Esophagus muscularis mucosa (tissue), 4 donors: ENCODE results near the gene IGFLR1. TPM values are rescaled to one million over a fixed set of nuclear protein-coding genes. Genes with fewer than 3 reads are reported as not detected.

Experiments
- DNase-seq: peaks from one replicate; pipeline ENCODE4 v3.0.0-alpha.2; 2017; ENCODE audit errors: extremely low spot score
- H3K27ac ChIP-seq, 4 donors: fragments of 200-600 bp; sonication (generic); replicated peaks in 1 of 4; 1 replicate in 3 of 4; 2 replicates in 1 of 4; pipeline ENCODE4 v1.5.1; 2016 to 2019; ENCODE audit warnings: mild to moderate bottlenecking in 1 of 4
- H3K27me3 ChIP-seq, 4 donors: fragments of 200-600 bp; sonication (generic); one replicate each; pipeline versions ENCODE4 v1.5.1 to v1.6.0; 2016 to 2019
- H3K36me3 ChIP-seq, 4 donors: fragments of 200-600 bp; sonication (generic); one replicate each; pipeline ENCODE4 v1.5.1; 2016 to 2019
- H3K4me1 ChIP-seq, 4 donors: fragments of 200-600 bp; sonication (generic); one replicate each; pipeline ENCODE4 v1.5.1; 2016 to 2019
- H3K4me3 ChIP-seq, 4 donors: fragments of 200-600 bp; sonication (generic); 1 replicate in 2 of 4; 2 replicates in 2 of 4; pipeline ENCODE4 v1.5.1; 2016 to 2019; ENCODE audit warnings: mild to moderate bottlenecking in 4 of 4, moderate library complexity in 1 of 4
- H3K9me3 ChIP-seq, 4 donors: fragments of 200-600 bp; sonication (generic); 1 replicate in 3 of 4; 2 replicates in 1 of 4; pipeline ENCODE4 v1.5.1; 2016 to 2019
- EP300 ChIP-seq: sonication (generic); formaldehyde crosslinking; IDR thresholded peaks from one replicate; pipeline ENCODE4 v1.6.1; 2017; ENCODE audit warnings: antibody characterized with exemption
- POLR2A ChIP-seq: fragments of 450-650 bp; IDR thresholded peaks from one replicate; pipeline ENCODE4 v1.6.1; 2017; ENCODE audit warnings: antibody characterized with exemption, moderate library complexity, mild to moderate bottlenecking, low read depth
- POLR2AphosphoS5 ChIP-seq, 2 donors: sonication (generic); formaldehyde crosslinking; IDR thresholded peaks; one replicate each; pipeline ENCODE4 v1.6.1; 2017; ENCODE audit warnings: antibody characterized with exemption in 2 of 2
- WGBS: methylation state at CpG from one replicate; pipeline ENCODE4 v1.1.5; 2018; 5-methylcytosine and 5-hydroxymethylcytosine counted together
- intact Hi-C: fragments of 100-400 bp; cut with DNase I; formaldehyde crosslinking; loops from one replicate; pipeline ENCODE4 v1.15.1; 2023
- total RNA-seq, 4 donors: library from RNA; depleted of rRNA; stranded (reverse); fragments of >200 nt; gene quantifications; one replicate each; pipeline versions ENCODE4 v1.1.0 to v1.2.1, GENCODE V29; 2016
- TF ChIP-seq, protein P1 (sequence below), 3 experiments: fragments of 200-600 bp in 2 of 3; fragments of 450-650 bp in 1 of 3; sonication (generic) in 2 of 3; IDR thresholded peaks; one replicate each; pipeline ENCODE4 v1.5.1; 2017 to 2019; ENCODE audit warnings: antibody characterized with exemption in 3 of 3, mild to moderate bottlenecking in 2 of 3, moderate library complexity in 1 of 3

Gene IGFLR1
- total RNA-seq, 4 donors from 2014 or later, result 1.7 to 8.1 (median 5.9) TPM

DNA sequence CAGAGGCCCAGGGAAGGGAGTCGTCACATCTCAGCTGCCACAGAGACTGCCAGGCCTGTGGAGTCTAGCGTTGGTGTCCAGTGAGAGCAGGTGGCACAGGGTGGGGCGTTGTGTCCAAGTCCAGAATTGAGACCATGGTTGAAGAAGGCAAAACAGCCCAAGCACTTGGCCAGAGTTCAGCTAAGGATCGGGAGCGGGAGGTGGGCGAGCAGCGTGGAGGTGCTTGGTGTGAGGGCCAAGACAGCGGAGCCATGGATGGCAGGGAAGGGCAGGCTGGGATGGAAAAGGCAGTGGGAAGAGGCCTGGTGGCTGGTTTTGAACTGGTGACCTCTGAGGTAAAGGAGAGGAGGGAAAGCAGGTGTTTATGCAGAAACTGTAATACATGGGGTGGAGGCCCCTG, 8.0 kb downstream of the IGFLR1 start:
- H3K27me3 ChIP-seq, result no peaks in the 10 kb centered on the region
- no peaks in the 10 kb centered on the region for H3K9me3 ChIP-seq
- no peak for DNase-seq
- peaks cover 80 to 100% (median 98%) of the 10 kb centered on the region in 4 donors for H3K36me3 ChIP-seq
- 95% methylated on average over 8 of the region's 8 CpGs for WGBS
- peaks cover 0 to 8% (median 2%) of the 10 kb centered on the region in 4 donors for H3K4me1 ChIP-seq
- TF ChIP-seq EP300 (no peak), POLR2A (no peak), POLR2AphosphoS5 (IDR thresholded peaks at IDR 0.05) (no peak)
- TF ChIP-seq, protein P1, sequence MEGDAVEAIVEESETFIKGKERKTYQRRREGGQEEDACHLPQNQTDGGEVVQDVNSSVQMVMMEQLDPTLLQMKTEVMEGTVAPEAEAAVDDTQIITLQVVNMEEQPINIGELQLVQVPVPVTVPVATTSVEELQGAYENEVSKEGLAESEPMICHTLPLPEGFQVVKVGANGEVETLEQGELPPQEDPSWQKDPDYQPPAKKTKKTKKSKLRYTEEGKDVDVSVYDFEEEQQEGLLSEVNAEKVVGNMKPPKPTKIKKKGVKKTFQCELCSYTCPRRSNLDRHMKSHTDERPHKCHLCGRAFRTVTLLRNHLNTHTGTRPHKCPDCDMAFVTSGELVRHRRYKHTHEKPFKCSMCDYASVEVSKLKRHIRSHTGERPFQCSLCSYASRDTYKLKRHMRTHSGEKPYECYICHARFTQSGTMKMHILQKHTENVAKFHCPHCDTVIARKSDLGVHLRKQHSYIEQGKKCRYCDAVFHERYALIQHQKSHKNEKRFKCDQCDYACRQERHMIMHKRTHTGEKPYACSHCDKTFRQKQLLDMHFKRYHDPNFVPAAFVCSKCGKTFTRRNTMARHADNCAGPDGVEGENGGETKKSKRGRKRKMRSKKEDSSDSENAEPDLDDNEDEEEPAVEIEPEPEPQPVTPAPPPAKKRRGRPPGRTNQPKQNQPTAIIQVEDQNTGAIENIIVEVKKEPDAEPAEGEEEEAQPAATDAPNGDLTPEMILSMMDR (IDR thresholded peaks at IDR 0.05), result no peak
- intact Hi-C loops, result no loop called here
- H3K4me3 ChIP-seq, result no peak overlapping the region
- no peak overlapping the region for H3K27ac ChIP-seq

DNA sequence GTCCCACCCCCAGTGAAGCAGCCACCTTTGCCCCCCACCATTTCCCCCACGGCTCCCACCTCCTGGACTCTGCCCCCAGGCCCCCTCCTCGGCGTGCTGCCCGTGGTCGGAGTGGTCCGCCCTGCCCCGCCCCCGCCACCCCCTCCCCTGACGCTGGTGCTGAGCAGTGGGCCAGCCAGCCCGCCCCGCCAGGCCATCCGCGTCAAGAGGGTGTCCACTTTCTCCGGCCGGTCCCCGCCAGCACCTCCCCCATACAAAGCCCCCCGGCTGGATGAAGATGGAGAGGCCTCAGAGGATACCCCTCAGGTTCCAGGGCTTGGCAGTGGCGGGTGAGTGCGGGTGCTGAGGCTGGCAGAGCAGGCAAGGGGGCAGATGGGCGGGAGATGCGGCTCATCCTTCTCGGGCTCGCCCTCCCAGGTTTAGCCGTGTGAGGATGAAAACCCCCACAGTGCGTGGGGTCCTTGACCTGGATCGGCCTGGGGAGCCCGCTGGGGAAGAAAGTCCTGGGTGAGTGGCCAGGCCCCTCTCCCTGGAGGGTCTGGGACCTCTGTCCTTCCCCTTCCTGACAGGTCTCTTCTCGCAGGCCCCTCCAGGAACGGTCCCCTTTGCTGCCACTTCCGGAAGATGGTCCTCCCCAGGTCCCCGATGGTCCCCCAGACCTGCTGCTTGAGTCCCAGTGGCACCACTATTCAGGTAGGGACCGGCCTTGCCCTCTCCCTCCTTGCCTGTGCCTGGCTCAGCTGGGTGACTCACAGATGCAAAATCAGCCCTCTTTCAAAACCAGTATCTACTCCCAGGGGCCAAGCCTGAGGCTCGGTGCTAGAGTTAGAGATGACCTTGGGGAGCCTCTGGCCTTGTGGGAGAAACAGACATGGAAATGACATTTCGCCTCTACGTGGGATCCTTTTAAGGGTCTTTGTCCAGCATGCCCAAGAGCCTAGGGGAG, 8.8 kb downstream of the IGFLR1 start:
- H3K4me3 ChIP-seq, result no peak overlapping the region
- no peak overlapping the region for H3K27ac ChIP-seq
- WGBS, result 81% methylated on average over 12 of the region's 35 CpGs
- intact Hi-C loops, result no loop called here
- no peaks in the 10 kb centered on the region for H3K9me3 ChIP-seq
- TF ChIP-seq POLR2A (no peak), EP300 (no peak), POLR2AphosphoS5 (IDR thresholded peaks at IDR 0.05) (no peak)
- TF ChIP-seq, protein P1 (IDR thresholded peaks at IDR 0.05), result no peak
- H3K36me3 ChIP-seq, result peaks cover 85 to 100% (median 98%) of the 10 kb centered on the region in 4 donors
- no peak for DNase-seq
- peaks cover 0 to under 1% (median 0%) of the 10 kb centered on the region in 4 donors for H3K4me1 ChIP-seq
- no peaks in the 10 kb centered on the region for H3K27me3 ChIP-seq

DNA sequence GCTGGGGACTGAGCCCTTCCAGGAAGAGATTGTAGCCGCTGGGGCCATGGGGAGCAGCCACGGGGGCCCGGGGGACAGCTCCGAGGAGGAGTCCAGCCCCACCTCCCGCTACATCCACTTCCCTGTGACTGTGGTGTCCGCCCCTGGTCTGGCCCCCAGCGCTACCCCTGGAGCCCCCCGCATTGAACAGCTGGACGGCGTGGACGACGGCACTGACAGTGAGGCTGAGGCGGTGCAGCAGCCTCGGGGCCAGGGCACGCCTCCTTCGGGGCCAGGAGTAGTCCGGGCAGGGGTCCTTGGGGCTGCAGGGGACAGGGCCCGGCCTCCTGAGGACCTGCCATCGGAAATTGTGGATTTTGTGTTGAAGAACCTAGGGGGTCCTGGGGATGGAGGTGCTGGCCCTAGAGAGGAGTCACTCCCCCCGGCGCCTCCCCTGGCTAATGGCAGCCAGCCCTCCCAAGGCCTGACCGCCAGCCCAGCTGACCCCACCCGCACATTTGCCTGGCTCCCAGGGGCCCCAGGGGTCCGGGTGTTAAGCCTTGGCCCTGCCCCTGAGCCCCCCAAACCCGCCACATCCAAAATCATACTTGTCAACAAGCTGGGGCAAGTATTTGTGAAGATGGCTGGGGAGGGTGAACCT, 9.6 kb downstream of the IGFLR1 start:
- Histone ChIP-seq H3K4me1 (no peaks in the 10 kb centered on the region), H3K27ac (no peak overlapping the region), H3K9me3 (no peaks in the 10 kb centered on the region), H3K4me3 (no peak overlapping the region), H3K36me3 (peaks cover 85 to 100% (median 98%) of the 10 kb centered on the region in 4 donors), H3K27me3 (no peaks in the 10 kb centered on the region)
- WGBS, result 92% methylated on average over 6 of the region's 25 CpGs
- intact Hi-C loops, result no loop called here
- no peak for DNase-seq
- TF ChIP-seq, protein P1 (IDR thresholded peaks at IDR 0.05), result no peak
- TF ChIP-seq POLR2AphosphoS5 (IDR thresholded peaks at IDR 0.05) (no peak), POLR2A (no peak), EP300 (no peak)

DNA sequence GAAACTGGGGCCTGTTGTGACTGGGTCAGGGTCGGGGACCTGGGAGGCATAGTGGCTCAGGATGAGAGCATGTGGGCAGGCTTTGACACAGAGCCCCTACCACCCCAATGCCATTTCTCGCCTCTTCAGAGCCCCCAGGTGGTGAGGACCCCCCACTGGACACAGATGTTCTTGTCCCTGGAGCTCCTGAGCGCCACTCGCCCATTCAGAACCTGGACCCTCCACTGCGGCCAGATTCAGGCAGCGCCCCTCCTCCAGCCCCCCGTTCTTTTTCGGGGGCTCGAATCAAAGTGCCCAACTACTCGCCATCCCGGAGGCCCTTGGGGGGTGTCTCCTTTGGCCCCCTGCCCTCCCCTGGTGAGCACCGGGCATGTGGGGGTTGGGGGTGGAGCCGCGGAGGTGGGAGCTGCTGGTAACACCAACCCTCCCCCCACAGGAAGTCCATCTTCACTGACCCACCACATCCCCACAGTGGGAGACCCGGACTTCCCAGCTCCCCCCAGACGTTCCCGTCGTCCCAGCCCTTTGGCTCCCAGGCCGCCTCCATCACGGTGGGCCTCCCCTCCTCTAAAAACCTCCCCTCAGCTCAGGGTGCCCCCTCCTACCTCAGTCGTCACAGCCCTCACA, 10.4 kb downstream of the IGFLR1 start:
- 85% methylated on average over 20 of the region's 21 CpGs for WGBS
- H3K27ac ChIP-seq, result no peak overlapping the region
- DNase-seq, result no peak
- no peaks in the 10 kb centered on the region for H3K27me3 ChIP-seq
- no peaks in the 10 kb centered on the region for H3K9me3 ChIP-seq
- no peaks in the 10 kb centered on the region for H3K4me1 ChIP-seq
- no peak overlapping the region for H3K4me3 ChIP-seq
- intact Hi-C loops, result no loop called here
- TF ChIP-seq EP300 (no peak), POLR2AphosphoS5 (IDR thresholded peaks at IDR 0.05) (no peak), POLR2A (no peak)
- TF ChIP-seq, protein P1 (IDR thresholded peaks at IDR 0.05), result no peak
- peaks cover 85 to 100% (median 98%) of the 10 kb centered on the region in 4 donors for H3K36me3 ChIP-seq
